Cardiac septum (tissue), 1 donor: ENCODE measurements around the gene ADAMTS19. TPM values are rescaled to one million over a fixed set of nuclear protein-coding genes. Genes with fewer than 3 reads are reported as not detected.
"Not testable (repeated sequence)": the region's sequence is repeated elsewhere in the genome, so short reads cannot be mapped to it uniquely, and the experiment has no call there.

Experiments
- DNase-seq: peaks from one replicate; pipeline ENCODE4 v3.0.0-alpha.2; 2020; ENCODE audit warnings: low spot score
- intact Hi-C: fragments of 100-400 bp; cut with DNase I; formaldehyde crosslinking; loops from one replicate; pipeline ENCODE4 v1.14.0; 2022
- long read RNA-seq: library from polyadenylated mRNA; unstranded; transcript quantifications from one replicate; pipeline ENCODE4 v2.0.0, GENCODE V29; 2021
- total RNA-seq: library from RNA; stranded (reverse); fragmentation: NEBNext Ultra II Directional; extraction: Animal tissue kit (Norgen Biotek cat#: 25700); gene quantifications from one replicate; pipeline ENCODE4 v1.2.1, GENCODE V29; 2021
- donor health status: DM: no; HTN: no; CAD: no.

The ADAMTS19 gene
- total RNA-seq = 0.40 TPM
- long read RNA-seq = 0 reads

- intact Hi-C loops = no loop called here
- no peak for DNase-seq
Observed at GRCh38 chr5:129459777-129460671, at the start of gene ADAMTS19. Gene ADAMTS19 (plus strand): TSS chr5:129460298. CDS start chr5:129460392, 94 bp downstream.

DNA sequence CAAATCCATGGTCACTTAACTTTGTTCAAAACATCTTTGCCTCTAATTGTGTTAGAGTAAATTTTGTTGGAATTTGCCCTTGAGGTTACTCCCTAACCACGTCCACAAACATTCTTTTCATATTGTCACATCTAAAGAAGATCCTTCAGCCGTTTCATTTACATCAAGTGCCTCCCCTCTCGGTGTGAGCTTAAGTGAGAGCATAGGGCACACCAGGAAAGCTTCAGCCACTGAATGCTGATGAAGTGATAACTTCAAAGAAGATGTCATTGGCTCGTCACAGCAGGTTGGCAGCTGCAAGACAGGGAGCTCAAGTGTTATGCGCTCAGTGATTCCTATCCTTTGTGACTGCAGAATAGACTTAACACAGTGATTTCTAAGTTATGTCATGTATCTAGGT lies 49.6 kb upstream of the ADAMTS19 start:
- DNase-seq = no peak
- intact Hi-C loops = no loop called here

DNA sequence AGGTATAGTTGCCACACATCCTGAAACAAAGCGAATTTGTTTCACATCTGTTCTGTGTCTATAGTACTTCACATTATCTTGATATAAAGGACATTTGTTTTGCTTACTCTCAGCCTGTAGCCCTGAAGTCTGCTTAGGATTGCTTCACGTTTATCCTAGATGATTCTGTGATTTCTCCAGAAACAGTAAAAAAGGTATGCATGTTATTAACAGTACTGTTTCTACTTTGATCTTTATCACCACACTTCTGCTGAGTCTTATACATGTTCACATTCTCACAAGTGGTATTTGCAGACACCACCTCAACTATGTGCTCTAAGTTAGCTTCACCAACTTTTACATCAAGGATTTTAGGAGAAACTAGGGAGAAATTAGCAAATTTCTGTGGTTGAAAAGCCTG lies 47.4 kb upstream of the ADAMTS19 start:
- intact Hi-C loops = no loop called here
- DNase-seq = no peak

- intact Hi-C loops = no loop called here
- no peak for DNase-seq
Observed at GRCh38 chr5:129413570-129413969, 46.5 kb upstream of the ADAMTS19 start.

DNA sequence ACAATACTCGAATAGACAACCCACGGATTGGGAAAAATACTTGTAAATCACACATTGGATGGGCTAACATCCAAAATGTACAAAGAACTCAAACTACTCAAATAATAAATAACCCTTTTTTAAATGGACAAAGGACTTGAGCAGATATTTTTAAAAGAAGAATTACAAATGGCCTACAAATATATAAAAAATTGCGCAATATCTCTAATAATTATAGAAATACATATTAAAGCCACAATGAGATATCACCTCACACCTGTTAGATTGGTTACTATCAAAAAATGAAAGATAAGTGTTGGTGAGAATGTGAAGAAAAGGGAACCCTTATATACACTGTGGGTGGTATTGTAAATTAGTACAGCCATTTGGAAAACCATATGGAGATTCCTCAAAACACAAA lies 40.8 kb upstream of the ADAMTS19 start:
- intact Hi-C loops = no loop called here
- no peak for DNase-seq

- intact Hi-C loops = no loop called here
Observed at GRCh38 chr5:129425031-129425430, 35.1 kb upstream of the ADAMTS19 start.

GRCh38 chr5:129426071-129426470 lies 34.0 kb upstream of the ADAMTS19 start:
- intact Hi-C loops = no loop called here
- no peak for DNase-seq

More at GRCh38 chr5:129425031-129425430, 35.1 kb upstream of the ADAMTS19 start:
- DNase-seq = no peak

- DNase-seq, intact Hi-C loops: not testable (repeated sequence)
Observed at GRCh38 chr5:129428636-129429035, 31.5 kb upstream of the ADAMTS19 start.

DNA sequence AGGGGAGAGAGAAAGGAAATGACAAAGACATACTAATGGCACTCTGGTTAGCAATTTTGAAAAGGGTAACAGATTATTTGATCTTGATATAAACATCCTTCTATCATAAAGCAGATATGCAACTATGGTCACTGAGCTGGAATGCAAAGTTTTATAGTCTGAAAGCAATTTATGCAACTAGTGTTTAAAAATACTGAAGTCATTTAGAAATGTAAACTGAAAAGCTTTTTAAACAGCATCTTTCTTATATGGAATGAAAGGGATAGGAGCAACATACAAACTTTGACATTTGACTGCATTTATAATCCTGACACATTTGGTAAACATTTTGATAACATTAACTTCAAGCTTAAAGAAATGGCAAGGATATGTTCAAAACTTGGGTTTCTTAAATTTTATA lies 28.7 kb upstream of the ADAMTS19 start:
- DNase-seq = no peak
- intact Hi-C loops = no loop called here

GRCh38 chr5:129438322-129438721 lies 21.8 kb upstream of the ADAMTS19 start:
- intact Hi-C loops = no loop called here

DNA sequence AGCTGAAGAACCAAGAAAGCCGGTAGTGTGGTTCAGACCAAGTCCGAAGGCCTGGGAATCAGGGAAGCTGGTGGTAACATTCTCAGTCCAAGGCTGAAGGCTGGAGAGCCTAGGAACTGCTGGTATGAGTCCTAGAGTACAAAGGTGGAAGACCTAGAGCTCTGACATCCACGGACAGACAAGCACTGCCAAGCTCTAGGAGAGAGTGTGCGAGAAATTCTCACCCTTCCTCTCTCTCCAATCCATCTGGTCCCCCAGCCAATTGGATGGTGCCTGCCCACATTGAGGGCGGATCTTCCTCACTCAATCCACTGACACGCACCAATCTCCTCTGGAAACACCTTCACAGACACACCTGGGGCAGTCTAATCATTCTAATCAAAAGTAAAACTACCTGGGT lies 19.7 kb upstream of the ADAMTS19 start:
- intact Hi-C loops = no loop called here
- no peak for DNase-seq

More at GRCh38 chr5:129438322-129438721, 21.8 kb upstream of the ADAMTS19 start:
- DNase-seq = no peak

DNA sequence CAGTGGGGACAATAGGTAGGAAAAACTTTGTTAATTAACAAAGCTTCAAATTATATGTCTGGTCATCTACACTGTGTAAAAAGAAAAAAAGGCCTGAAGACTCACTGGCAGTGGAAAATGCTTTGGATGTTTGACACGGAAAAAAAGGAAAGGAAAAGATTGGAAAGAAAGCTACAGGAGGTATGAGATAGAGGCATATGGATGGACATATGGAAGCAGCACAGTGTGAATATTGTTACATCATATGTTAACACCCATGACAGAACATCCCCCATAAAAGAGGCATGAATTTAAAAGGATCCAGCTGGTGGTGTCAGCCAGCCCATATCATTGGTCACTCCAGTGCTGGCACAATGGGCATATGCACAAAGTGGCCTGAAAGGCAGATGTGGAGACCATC lies 19.0 kb upstream of the ADAMTS19 start:
- no peak for DNase-seq
- intact Hi-C loops = no loop called here

DNA sequence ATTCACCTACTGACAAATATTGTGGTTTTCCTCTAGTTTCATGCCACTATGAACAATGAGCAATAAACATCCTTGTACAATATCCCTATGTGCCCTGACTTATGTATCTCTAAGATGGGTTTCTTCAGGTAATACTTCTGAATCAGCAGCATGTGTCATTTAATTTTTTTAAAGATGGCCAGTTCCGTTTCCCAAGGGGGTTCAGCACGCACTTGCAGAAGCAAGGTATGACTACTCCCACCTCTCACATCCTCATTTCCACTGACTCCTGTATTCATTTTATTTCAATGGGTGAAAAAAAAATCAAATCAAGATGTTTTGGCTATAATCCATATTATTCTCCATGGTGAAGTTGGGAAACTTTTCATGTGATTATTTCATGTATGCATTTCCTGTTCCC lies 14.7 kb upstream of the ADAMTS19 start:
- no peak for DNase-seq
- intact Hi-C loops = no loop called here

DNA sequence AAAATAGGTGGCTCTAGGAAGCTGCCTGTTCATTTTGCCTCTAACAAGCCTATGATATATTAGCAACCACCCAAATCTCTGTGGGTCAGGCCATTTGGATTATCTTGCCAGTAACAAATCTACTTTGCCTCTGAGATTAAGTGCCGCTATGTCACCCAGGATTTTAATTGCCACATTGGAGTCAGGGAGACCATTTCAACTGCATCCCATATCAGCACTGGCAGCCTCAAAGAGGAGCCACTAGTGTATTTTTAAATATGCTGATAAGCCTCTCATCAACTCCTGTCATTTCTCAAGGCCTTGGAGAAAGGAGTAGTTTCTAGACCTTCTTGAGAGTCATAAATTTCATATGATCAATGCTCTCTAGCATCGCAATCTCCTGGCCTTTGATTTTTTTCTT lies 12.1 kb upstream of the ADAMTS19 start:
- DNase-seq = no peak
- intact Hi-C loops = no loop called here

GRCh38 chr5:129448654-129449053 lies 11.4 kb upstream of the ADAMTS19 start:
- no peak for DNase-seq

GRCh38 chr5:129454461-129454860 lies 5.6 kb upstream of the ADAMTS19 start:
- no peak for DNase-seq

More at GRCh38 chr5:129448654-129449053, 11.4 kb upstream of the ADAMTS19 start:
- intact Hi-C loops = no loop called here

GRCh38 chr5:129459450-129459776 lies 685 bp upstream of the ADAMTS19 start:
- intact Hi-C loops = no loop called here
- DNase-seq = no peak

More at GRCh38 chr5:129454461-129454860, 5.6 kb upstream of the ADAMTS19 start:
- intact Hi-C loops = no loop called here

GRCh38 chr5:129460672-129460935 lies 506 bp downstream of the ADAMTS19 start:
- no peak for DNase-seq
- intact Hi-C loops = no loop called here

GRCh38 chr5:129460936-129461710 lies 1.0 kb downstream of the ADAMTS19 start:
- intact Hi-C loops = no loop called here
- DNase-seq = no peak

GRCh38 chr5:129461711-129462332 lies 1.7 kb downstream of the ADAMTS19 start:
- intact Hi-C loops = no loop called here

More at GRCh38 chr5:129461711-129462332, 1.7 kb downstream of the ADAMTS19 start:
- no peak for DNase-seq
